Hematopoietic multipotent progenitor cell treated with erythropoietin and hydrocortisone succinate and interleukin-3 and kit ligand, for 6 days (in vitro differentiated cells): Measurements from ENCODE around the gene PRPF40B.
"Not testable (repeated sequence)": the region's sequence is repeated elsewhere in the genome, so short reads cannot be mapped to it uniquely, and the experiment has no call there.

Source experiments
- DNase-seq: peaks from one replicate; pipeline ENCODE4 v3.0.0-alpha.2; 2015

Gene PRPF40B

GRCh38 chr12:49623142-49623904 is at the start of gene PRPF40B:
Gene PRPF40B (plus strand): TSS chr12:49623561. CDS start chr12:49623591, 30 bp downstream.
- DNase-seq: peak; percentile 91

GRCh38 chr12:49577589-49578315 is 45.6 kb upstream of the PRPF40B start:
- DNase-seq: peak; percentile 54

- DNase-seq: no peak
Observed at GRCh38 chr12:49578471-49579112, 44.8 kb upstream of the PRPF40B start.

- peak; percentile 87 for DNase-seq
Observed at GRCh38 chr12:49580572-49581535, 42.5 kb upstream of the PRPF40B start.

GRCh38 chr12:49582201-49582600 is 41.2 kb upstream of the PRPF40B start:
- DNase-seq: no peak

DNA sequence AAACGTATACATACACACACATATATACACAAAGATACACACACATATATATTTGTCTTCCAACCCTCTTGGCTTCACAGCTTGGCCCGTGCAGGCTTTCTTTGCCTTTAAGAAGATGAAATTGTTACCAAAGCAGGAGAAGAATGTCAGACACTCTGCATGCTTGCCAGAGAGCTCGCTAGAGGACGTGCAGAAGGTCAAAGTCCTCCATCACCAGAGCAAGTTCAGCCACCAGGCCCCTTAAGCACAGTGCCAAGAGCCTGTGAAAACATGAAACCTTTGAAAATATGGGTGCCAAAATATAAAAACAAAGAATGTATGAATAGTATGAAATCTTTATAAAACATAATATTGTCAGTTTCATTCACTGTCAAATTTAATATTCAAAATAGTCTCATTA is 40.5 kb upstream of the PRPF40B start:
- no peak for DNase-seq

- no peak for DNase-seq
Observed at GRCh38 chr12:49583366-49584094, 39.8 kb upstream of the PRPF40B start.

GRCh38 chr12:49584591-49584990 is 38.8 kb upstream of the PRPF40B start:
- DNase-seq: no peak

DNA sequence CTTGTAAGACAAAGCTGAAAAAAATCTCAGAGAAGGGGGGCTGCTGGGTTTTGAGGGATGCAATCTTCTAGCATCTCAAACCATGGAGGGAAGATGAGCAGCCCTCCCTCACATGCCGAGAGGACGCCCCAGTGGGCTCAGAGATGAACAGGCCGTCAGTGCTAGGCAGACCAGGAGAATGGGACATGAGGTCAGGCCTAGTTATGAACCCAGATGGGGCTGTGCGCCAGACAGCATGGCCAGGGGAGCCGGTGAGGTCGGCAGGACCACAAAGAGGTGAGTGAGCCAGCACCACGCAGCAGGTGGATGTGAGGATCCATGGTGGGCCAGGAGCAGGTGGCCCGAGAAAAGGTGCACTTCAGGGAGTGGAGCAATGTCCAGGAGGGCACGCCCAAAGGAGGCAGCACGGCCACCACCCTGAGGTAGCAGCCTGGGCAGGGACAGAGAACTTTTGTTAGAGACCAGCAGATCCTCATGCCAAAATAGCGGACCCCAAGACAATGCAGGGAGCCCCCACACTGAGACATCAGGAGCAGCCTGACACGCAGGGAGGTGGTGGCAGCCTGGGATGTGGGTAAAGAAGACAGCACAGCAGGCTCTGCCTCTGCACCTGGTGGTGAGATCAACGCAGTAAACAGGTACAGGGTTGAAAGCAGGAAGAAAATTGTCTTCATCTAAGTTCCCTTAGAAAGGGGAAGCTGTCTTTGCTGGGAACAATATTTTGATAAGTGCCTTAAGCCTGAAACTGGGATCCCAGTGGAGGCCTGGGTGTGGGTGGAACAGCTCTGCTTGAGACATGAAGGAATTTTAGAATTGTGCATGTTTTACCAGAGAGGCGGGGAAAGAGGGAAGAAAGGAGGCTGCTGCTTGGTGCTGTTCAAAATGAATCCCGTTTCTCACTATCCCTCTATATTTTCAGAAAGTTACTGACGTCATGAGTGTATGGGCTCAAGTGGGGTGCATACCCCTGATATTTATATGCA is 37.6 kb upstream of the PRPF40B start:
- no peak for DNase-seq

- DNase-seq: peak; percentile 28
Observed at GRCh38 chr12:49587174-49587908, 36.0 kb upstream of the PRPF40B start.

DNA sequence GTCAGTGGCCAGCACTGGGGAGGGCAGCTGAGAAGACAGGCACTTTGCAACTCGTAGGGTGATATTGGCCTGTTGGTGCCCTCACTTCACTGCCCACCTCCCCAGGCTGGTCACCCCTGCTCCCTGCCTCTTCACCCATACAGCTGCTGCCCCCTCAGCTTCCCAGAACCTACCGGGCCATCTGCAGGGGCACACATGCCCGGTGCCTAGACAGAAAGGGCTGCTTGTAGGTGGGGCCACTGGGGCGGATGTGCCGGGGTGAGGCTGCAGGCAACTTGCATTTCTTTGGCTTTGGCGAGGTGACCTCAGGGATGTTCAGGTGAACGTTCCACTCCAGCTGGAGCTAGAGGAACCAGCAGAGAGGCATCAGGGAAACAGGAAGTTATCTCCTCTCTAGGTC is 35.1 kb upstream of the PRPF40B start:
- DNase-seq: no peak

- peak; percentile 89 for DNase-seq
Observed at GRCh38 chr12:49588721-49589516, 34.4 kb upstream of the PRPF40B start.

- no peak for DNase-seq
Observed at GRCh38 chr12:49598527-49598926, 24.8 kb upstream of the PRPF40B start.

DNA sequence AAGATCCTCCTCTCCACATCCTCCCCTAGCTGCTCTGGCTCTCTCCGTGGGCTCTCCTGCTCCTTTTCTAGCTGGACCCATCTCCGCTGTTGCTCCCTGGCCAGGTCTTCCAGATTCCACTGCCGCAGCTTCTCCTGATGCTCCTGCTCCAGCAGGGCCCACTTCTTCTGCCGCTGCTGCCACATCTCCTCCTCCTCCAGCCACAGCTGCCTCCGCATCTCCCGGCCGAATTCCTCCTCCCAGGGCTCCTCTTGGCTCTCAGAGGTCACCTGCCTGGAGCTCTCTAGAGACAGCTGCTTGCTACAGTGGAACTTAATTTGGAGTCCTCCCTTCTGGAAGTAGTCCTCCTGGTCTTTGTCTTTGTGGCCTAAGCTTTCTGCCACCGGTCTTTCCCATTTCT is 23.4 kb upstream of the PRPF40B start:
- DNase-seq: no peak

GRCh38 chr12:49603721-49604120 is 19.6 kb upstream of the PRPF40B start:
- DNase-seq: no peak

DNA sequence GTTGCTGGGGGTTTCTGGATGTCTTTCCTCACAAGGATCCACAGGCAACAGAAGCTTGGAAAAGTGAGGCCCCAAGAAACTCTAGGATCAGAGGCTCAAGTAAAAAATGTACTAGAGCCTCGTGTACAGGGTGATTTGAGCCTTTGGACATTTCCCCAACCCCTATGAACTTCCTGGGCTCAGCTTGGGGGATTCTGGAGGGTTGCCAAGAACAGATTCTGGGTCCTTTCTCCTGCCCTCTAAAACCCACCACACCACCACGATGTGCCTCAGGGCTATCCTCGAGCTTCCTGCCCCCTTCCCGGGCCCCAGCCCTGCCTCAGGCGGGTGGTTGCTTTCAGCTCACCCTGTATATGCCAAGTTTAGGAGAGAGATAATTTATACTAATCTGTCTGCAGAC is 18.5 kb upstream of the PRPF40B start:
- DNase-seq: no peak

DNA sequence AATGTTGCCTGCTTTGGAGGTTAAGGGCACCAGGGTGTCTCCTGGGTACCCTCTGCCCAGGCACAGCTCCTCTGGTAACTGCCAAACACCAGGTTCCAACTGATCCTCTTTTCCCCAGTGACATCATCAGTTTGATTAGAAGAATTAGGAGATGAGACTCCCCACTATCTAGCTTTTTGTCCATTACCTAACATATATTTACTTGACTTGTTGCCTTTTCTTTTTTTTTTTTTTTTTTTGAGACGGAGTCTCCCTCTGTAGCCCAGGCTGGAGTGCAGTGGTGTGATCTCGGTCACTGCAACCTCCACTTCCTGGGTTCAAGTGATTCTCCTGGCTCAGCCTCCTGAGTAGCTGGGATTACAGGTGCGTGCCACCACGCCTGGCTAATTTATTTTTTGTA is 17.8 kb upstream of the PRPF40B start, which contains the start of gene FAM186B:
Gene FAM186B, minus strand, starts transcription at position 101 of the 400 bp plus-strand sequence. CDS start 162 bp downstream, outside the sequence.
- DNase-seq: not testable (repeated sequence)

GRCh38 chr12:49609059-49609874 is 14.1 kb upstream of the PRPF40B start:
- DNase-seq: no peak
